ENCODE data around the gene HOXD3. TPM values are rescaled to one million over a fixed set of nuclear protein-coding genes. Genes with fewer than 3 reads are reported as not detected.

HOXD3 gene
- total RNA-seq, 1 donor from 2014 or later = not detected

- TF ChIP-seq CTCF (IDR thresholded peaks at IDR 0.05; ENCODE audit: unreplicated experiment) = no peak
- H3K9me3 Mint-ChIP-seq (ENCODE audit: low read depth) = no peaks in the 10 kb centered on the region
- H3K27me3 Mint-ChIP-seq = peaks cover 22% of the 10 kb centered on the region
- H3K36me3 Mint-ChIP-seq (ENCODE audit: insufficient read depth) = no peaks in the 10 kb centered on the region
- no peak for DNase-seq (ENCODE audit: low spot score, unreplicated experiment)
- H3K4me1 Mint-ChIP-seq (ENCODE audit: low read depth) = no peaks in the 10 kb centered on the region
- no peak overlapping the region for H3K27ac Mint-ChIP-seq
- no peak overlapping the region for H3K4me3 Mint-ChIP-seq (ENCODE audit: low read depth)
These were observed 45.4 kb downstream of the HOXD3 start for GRCh38 chr2:176202491-176202890.

GRCh38 chr2:176205126-176205525, 48.0 kb downstream of the HOXD3 start:
- no peaks in the 10 kb centered on the region for H3K9me3 Mint-ChIP-seq (ENCODE audit: low read depth)
- H3K27me3 Mint-ChIP-seq = peaks cover 17% of the 10 kb centered on the region
- no peaks in the 10 kb centered on the region for H3K36me3 Mint-ChIP-seq (ENCODE audit: insufficient read depth)
- no peaks in the 10 kb centered on the region for H3K4me1 Mint-ChIP-seq (ENCODE audit: low read depth)
- H3K4me3 Mint-ChIP-seq (ENCODE audit: low read depth) = no peak overlapping the region
- no peak for DNase-seq (ENCODE audit: low spot score, unreplicated experiment)
- TF ChIP-seq CTCF (IDR thresholded peaks at IDR 0.05; ENCODE audit: unreplicated experiment) = no peak
- no peak overlapping the region for H3K27ac Mint-ChIP-seq

DNA sequence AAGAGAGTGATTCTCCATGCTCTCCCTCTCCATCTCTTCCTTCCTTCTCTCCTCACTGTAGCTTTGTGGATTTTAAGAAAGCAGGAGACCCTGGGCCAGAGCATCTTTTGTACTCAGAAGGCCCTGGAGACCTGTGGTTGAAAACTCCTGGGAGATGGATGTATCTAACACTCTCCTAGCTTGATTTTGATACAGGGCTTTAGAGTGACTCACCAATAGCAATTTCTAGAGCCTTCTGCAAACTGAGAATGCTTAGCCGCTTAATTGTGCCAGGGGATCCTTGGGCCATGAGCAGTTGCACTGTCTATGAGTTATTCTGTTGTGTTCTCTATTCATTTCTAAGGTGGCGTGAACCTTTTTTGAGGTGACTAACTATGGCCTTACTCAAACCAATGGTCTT, 49.0 kb downstream of the HOXD3 start:
- Mint-ChIP-seq H3K4me3 (ENCODE audit: low read depth) (no peak overlapping the region), H3K9me3 (ENCODE audit: low read depth) (no peaks in the 10 kb centered on the region), H3K27me3 (peaks cover 18% of the 10 kb centered on the region), H3K4me1 (ENCODE audit: low read depth) (no peaks in the 10 kb centered on the region), H3K27ac (no peak overlapping the region), H3K36me3 (ENCODE audit: insufficient read depth) (no peaks in the 10 kb centered on the region)
- DNase-seq (ENCODE audit: low spot score, unreplicated experiment) = no peak
- TF ChIP-seq CTCF (IDR thresholded peaks at IDR 0.05; ENCODE audit: unreplicated experiment) = no peak

DNA sequence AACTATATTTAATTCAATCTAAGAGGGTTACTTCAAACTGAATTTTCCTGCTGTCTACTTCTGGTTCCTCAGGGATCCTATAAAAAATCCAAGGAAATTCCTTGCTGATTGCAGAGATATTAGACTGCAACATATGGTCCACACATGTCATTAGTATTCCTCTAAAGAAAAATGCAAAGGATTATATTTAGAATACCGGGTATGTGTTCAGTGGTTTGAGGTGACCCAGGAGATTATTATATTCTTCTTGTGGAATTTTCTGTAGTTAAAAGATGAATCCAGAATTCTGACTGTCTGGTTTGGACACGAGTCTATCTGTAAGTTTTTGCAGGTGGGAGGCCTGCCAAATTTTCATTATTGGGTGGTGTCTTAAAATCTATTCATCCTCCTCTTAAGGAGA, 49.6 kb downstream of the HOXD3 start:
- no peak for DNase-seq (ENCODE audit: low spot score, unreplicated experiment)
- Mint-ChIP-seq H3K36me3 (ENCODE audit: insufficient read depth) (no peaks in the 10 kb centered on the region), H3K27me3 (peaks cover 21% of the 10 kb centered on the region), H3K9me3 (ENCODE audit: low read depth) (no peaks in the 10 kb centered on the region), H3K4me3 (ENCODE audit: low read depth) (no peak overlapping the region), H3K27ac (no peak overlapping the region), H3K4me1 (ENCODE audit: low read depth) (no peaks in the 10 kb centered on the region)
- no peak for TF ChIP-seq CTCF (IDR thresholded peaks at IDR 0.05; ENCODE audit: unreplicated experiment)

- H3K36me3 Mint-ChIP-seq (ENCODE audit: insufficient read depth) = no peaks in the 10 kb centered on the region
- DNase-seq (ENCODE audit: low spot score, unreplicated experiment) = no peak
- no peak overlapping the region for H3K27ac Mint-ChIP-seq
- no peaks in the 10 kb centered on the region for H3K9me3 Mint-ChIP-seq (ENCODE audit: low read depth)
- no peak overlapping the region for H3K4me3 Mint-ChIP-seq (ENCODE audit: low read depth)
- TF ChIP-seq CTCF (IDR thresholded peaks at IDR 0.05; ENCODE audit: unreplicated experiment) = no peak
- H3K4me1 Mint-ChIP-seq (ENCODE audit: low read depth) = no peaks in the 10 kb centered on the region
- H3K27me3 Mint-ChIP-seq = peaks cover 7% of the 10 kb centered on the region
These were observed 54.0 kb downstream of the HOXD3 start for GRCh38 chr2:176211110-176211509.
